SK-MEL-5 (cell line): ENCODE results near the gene STPG4. TPM values are rescaled to one million over a fixed set of nuclear protein-coding genes. Genes with fewer than 3 reads are reported as not detected.

Experiments used
- DNase-seq: peaks from one replicate; pipeline ENCODE4 v3.0.0-alpha.2; 2016; ENCODE audit warnings: low read depth, low spot score
- in situ Hi-C: cut with HindIII; loops from 2 replicates; pipeline ENCODE4 v1.10.0; 2016; ENCODE audit warnings: low sequenced_read_pairs, high pct_unique_total_duplicates, low pct_unique_long_range_greater_than_20kb
- total RNA-seq: library from RNA; depleted of rRNA; stranded (reverse); fragments of >200 nt; shearing (Covaris generic); gene quantifications from 2 replicates; pipeline ENCODE4 v1.2.3, GENCODE V29; 2014

The STPG4 gene
- total RNA-seq, 1 experiment from 2014 or later, result 0.26 TPM

DNA sequence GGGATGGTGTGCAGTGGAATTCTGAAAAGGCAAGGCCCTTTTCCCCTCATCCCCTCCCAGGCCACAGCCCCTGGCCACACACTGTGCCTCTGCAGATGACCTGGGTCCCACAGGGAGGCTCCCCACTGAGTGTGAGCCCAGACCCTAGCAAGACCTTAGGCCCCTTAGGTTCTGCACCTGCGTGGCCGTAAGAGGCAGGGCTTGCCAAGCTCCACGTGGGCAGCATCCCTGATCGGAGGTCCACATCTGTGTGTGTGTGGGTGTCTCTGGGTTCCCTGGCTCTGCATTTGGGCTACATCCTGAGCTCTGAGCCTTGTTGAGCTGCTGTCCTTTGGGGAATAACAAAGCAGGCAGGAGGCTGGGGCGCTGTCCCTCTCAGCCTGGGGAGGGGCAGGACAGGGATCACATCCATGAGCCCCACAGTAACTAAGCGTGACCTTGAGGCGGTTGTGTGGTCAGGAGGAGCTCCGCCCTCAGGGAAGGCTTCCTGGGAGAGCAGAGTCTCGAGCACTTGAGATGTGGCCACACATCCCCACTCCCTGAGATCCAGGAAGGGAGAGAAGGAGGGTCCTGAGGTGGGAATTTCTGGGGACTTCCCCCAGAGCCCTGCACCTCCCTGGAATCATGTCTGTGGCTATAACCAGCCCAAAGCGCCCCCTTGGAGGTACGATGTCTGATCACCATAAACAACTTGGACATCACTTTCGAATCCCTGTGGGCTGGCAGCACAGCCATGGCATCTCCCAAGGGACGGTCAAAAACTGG lies 84.8 kb downstream of the STPG4 start:
- in situ Hi-C loops, result no loop called here
- no peak for DNase-seq

DNA sequence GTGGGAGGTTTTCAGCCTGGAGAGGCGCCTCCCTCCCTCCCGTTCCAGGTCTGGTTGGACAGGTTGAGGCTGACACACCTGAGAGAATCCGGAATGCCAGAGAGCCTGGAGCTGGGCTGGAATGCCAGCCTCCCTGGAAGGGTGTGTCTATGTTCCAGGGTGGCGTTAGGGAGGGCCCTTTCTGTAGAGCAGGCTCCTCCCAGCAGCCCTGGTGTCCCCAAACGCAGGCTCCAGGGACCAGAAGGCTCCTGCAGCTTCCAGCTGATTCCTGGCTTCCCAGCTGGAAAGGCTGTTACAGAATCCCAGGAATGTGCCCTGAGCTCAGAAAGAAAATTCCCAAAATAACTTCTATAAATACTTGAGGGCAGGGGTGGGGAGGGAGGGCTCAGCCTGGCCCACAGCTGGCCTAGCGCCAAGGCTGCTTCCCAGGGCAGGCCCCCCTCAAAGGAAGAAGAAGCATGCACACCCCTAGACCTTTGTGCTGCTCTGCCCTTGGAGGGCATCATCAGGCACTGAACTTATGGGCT lies 85.4 kb downstream of the STPG4 start:
- in situ Hi-C loops, result no loop called here
- no peak for DNase-seq

DNA sequence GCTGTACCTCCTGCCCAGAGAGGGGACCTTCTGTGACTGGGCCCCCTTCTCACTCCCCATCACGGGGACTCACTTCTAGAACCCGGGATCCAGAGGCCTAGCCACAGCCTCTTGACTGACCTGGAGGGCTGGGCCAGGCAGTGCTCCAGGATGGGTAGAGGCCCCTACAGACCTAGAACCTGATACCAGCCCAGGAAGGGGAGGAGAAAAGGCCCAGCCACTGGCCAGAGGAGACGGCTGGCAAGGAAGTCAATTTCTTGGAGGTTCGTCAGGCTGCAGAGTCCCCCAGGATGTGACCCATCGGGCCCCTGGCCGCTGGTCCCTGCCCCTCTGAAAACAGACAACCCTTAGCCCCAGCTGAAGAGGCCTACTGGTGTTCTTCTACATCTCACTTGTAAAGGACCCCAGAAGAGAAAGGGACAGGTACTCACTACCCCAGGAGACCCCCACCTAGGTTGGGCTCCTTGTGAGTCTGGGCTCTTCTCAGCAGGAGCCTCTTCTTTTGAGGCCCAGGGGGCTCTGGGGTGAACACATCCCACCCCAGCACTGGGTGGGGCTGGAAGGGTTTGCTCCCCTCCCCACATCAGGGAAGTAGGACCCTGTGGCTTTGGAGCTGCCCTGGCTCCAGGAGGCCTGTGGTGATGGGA lies 86.0 kb downstream of the STPG4 start:
- DNase-seq, result no peak
- in situ Hi-C loops, result no loop called here

DNA sequence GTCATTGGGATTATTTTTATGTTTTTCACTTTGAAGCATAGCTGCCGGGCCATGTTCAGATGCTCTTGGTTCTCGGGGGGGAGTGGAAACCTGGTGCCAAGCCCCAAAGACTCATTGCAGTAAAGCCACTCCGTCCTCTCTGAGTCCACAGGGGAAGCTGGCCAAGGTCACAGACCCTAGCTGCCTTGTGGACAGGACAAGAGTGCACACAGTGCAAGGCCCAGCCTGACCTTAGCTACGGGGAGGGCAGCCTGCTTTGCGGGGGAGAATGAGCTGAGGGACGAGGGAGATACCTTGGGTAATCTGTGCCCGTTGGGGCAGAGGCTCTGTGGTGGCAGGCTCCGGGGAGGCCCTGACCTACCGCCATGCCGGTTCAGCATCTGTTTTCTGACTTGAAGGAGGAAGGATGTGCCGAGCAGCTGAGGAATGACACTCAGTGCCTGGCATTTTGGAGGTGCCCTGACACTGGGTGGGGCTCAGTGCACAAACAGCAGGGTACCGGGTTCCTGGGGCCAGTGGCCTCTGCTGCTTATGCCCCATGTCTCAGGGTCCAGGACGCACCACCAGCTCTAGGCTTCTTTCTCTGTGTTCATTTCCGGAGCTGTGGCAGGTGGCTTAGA lies 87.2 kb downstream of the STPG4 start:
- DNase-seq, result no peak

DNA sequence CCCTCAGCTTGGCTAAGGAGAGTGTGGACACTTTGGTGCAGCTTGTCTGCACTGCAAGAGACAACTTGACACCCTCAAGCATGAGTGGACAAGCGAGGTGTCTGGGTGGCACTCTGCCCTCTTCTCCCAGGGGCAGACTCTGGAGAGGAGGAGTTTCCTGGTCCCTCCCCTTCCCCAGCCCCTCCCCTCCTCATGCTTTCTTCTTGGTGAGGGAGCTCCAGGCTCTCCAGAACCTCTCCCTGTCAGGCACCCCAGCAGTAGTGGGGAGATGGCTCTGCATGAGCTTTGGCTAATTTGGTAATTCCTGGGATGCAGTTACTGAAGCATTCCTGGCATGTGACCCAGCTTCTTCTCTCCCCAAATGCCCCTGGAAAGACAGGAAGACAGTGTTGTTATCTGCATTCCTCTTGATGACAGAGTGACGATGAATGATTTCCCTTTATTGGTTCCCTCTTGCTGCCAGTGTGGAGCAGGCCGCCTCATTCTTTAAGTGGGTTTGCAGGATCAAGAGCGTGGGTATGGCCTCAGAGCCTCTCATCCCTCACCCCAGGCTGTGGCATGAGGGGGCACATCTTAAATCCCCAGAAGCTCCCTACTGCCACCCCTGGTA lies 89.2 kb downstream of the STPG4 start:
- no peak for DNase-seq
- in situ Hi-C loops, result no loop called here

More for the DNA sequence above, 87.2 kb downstream of the STPG4 start:
- in situ Hi-C loops, result no loop called here

DNA sequence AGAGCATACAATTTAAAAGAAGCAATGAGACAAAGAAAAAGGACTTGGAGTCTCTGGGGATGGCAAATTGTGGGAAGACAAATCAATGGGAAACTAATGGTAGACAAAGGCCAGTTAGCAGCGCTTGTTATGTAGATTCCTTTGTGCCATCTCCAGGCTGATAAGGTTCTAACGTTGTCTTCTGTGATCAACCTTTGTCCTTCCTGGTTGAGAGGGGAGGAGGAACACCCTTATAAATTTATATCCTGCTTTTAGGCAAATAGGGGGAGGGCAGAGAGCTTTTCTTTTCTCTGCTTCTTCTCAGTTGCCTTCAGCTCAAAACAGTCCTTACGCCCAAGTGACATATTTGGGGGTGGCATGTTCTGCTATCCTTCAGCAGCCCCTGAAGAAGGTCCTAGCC lies 89.8 kb downstream of the STPG4 start:
- no peak for DNase-seq
- in situ Hi-C loops, result no loop called here

DNA sequence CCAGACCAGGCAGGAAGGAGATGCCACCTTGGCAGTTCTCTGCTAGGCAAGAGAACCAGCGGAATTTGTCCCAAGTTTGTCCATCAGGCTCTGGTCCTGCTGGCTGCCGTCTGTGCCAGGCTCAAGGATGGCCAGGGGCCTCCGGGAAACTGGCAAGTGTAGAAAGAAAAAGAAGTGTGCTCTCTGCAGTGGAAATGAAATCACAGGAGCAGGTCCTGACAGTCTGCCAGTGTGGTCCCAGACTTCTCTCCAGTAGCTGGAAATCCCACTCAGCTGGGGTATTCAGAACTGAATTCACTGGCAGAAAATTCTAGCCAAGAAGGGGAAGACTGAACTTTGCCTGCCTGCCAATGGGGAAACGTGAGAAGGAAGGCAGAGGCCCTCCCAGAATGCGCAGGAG lies 91.0 kb downstream of the STPG4 start:
- no peak for DNase-seq
- in situ Hi-C loops, result no loop called here

DNA sequence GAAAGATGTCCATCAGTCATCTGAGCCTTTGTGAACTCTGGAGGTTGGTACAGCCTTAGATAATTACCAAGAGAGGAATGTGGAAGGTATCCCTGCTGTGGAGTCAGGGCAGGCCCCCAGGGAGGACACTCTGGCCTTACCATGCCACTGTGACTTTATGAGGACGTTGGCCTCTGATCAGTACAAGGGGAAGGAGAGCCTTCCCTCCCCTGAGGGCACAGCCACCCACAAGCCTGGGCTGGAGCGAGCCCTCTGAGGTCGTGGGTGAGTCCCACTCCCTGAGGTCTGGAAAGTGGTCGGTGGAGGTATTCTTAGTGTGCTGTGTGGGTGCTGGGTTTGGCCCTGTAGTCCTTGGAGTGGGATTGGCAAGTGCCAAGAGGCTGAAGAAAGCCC lies 91.6 kb downstream of the STPG4 start:
- in situ Hi-C loops, result no loop called here
- DNase-seq, result no peak

DNA sequence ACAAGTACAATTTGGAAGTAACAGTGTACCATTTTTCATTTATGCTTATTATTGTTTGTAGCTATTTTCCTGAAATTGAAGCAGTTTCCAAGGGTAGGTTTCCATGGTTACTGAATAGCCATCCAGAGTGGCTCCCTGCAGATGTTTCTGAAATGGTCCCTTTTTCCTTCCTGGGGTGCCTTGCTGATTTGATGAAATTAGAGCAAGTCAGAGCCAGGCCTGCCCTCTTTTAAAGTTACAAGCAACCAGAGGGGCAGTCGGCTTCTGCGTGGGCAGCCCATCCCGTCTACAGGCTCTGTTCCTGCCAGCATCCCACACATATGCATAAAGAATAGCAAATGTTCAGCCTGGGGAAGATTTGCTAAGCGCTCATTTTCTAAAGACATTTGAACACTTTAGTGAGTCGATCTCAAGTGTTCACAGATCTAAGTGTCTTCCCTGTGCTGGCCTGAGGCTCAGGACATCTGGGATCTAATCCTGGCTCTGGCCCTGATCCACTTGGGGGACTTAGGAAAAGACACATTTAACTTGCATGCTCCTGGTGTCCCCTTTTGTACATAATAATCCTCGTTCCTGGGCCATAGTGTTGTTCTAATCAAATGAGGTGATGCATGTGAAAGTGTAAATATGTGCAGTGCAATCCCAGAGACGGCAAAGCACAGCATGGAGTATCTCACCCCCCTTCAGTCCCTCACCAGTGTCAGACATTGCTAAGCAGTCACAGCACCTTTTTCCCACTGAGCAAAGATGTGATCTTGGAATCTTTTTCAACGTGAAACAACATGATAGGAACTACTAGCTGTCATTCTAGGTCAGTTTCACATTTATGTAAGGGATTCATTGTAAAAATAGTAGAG lies 92.2 kb downstream of the STPG4 start:
- no peak for DNase-seq
- in situ Hi-C loops, result no loop called here

DNA sequence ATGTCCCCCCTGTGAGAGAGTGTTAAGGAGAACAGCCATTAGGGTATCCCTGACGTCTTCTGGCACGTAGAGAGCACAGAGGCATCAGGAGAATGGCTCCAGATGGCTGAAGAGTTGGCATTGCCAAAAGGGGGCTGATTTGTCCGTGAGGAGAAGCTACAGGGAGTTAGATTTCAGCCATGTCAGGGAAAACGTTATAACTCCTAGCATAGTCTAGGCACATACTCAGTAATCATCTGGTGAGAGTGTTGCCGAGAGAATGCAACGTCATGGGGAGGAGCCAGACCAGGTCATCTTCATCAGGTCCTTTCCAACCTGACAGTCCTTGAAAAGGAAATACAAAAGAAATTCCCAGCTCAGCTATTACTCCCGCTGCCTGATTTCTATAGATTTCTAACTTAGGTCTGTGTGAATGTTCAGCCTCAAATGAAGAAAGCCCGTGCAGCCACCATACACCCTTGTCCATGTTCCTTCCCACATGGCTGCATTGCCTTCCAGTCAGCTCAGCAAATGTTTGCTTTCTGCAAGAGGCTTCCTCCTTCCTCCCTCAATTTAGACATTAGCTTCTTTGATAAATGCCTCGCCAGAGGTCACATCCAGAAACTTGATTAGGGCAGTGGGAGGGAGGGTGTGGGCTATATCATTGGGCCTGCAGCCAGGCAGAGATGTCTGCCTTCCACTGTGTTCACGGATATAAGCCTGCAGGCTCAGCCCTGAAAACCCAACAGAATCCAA lies 93.0 kb downstream of the STPG4 start:
- in situ Hi-C loops, result no loop called here
- no peak for DNase-seq

DNA sequence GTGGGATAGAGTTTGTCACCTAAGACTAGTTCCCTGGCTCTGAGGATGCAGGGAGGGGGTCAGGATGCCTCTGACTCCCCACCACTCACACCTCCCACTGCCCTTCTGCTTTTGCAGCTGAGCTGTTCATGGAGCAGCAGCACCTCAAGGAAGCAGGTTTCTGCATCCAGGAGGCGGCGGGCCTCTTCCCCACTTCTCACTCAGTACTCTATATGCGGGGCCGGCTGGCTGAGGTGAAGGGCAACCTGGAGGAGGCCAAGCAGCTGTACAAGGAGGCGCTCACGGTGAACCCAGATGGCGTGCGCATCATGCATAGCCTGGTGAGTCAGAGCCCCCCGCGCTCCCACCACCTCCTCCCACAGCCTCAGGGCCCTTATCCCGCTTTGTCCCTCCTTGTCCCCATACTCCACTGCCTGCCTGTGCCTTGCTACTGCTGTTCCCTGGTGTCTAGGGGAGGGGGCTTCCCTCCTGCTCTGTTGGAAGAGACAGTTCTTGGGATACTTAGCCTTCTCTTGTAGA lies 94.4 kb downstream of the STPG4 start:
- DNase-seq, result no peak
- in situ Hi-C loops, result no loop called here

DNA sequence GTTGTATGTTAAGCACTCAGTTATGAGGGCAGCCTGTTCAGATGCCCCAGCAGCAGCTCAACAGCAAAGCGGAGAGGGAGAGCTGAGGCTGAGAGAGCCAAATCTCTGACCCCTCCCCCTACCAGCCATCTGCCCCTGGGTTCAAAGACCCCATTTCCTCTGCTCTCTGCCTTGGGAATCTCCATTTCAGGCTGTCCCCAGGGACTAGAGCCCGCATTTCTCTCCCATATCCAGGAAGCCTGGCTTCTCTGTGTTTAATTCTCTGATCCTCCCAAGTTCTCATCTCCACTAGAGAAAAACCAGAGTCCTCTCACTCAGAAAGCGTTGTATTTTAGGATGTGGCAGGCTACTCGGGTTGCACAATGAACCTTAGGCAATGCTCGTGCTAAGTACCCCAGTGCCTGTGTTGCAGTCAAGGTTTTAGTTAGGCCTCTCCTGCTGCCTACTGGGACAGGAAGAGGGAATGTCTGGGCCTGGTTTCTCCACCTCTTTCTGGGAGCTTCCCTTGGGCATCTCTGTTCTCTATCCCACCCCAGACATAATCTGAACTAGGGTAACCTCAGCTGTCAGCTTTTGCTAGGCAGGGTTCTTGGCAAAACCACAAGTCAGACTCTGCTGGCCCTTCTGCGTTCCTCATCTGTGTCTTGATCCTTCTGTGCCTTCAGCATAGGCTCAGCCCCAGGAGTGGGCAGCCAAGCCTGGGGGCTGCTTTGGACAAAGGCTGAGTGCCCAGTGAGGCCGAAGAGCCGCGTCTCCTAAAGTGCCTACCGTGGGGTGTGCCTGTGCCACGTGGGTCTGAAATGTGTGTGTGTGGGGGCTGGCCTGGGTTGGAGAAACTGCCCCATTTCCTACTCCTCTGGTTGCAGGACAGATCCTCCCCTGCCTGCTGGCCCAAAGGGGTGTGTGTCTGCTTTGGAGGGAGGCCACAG lies 96.8 kb downstream of the STPG4 start:
- no peak for DNase-seq
- in situ Hi-C loops, result no loop called here

DNA sequence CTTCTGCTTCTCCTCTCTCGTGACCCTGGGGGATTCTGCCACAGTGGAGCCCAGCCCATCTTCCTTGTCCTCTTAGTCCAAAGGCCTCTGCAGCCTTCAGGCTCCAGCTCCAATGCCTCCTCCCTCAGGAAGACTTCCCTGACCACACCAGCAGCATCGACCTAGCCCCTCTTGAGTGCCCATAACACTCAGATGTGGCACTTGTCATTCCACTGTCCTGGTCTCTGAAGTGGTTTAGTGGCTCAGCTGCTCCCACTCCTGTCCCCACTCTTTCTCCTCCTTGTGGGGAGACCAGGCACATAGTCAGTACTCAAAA lies 97.5 kb downstream of the STPG4 start:
- DNase-seq, result no peak
- in situ Hi-C loops, result no loop called here

DNA sequence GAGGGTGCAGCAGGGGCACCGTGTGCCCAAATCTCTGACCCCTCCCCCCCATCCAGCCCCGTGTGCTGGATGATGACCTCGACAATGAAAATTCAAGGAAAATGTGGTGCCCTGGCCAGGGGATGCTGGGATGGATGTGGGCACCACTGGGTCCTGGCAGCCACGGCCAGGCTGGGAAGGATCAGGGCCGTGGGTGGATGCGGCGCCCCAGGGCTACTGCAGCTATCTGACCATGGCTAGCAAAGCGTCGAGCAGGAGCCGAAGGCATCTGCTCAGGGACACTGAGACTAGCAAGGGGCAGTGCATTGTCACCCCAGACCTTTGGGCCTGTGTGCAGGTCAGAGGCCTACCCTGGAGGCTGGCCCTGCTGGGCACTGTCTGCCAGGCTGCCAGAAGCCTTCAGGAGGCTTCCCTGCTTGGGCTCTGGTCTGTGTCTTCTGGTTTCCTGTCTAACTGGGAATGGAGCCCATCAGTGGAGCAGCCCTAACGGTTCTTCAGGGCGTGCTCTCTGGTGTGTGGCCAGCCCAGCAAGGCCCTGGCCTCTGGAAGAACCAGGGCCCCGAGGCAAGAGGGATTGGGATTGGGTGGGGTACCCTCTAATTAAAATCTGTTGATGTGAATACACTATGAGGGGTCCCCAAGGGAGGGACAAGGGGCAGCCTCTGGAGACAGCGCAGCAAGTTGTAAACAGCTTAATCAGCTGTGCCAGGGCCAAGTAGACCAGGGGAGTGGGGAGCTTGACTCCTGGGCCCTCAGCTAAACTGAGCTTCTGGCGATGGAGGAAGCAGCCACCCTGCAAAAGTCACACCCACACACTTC lies 98.0 kb downstream of the STPG4 start:
- in situ Hi-C loops, result no loop called here
- DNase-seq, result no peak

DNA sequence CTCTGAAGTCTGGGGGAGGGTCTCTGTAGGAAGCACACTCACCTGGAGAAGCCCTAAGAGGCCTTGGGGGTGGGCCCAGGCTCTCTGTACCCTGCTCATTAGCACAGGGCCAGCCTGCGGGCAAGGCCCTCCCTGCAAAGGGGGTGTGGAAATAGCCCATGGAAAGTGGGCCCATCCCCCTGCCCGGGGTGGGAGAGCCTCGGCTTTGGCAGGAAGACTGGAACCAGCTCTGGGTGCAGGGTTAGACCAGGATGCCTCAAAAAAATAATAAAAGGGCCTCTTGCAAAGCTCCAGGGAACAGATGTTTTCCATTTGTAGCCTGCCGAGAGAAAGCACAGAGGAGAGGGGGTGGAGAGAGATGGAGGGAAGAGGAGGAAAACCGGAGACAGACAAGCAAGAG lies 98.7 kb downstream of the STPG4 start:
- no peak for DNase-seq
- in situ Hi-C loops, result no loop called here
